Liver (tissue), 3 donors: Measurements from ENCODE around the gene KIF24.

ENCODE experiments used
- GABPA ChIP-seq, 2 donors: IDR thresholded peaks in 1 of 2; conservative IDR thresholded peaks in 1 of 2; 2 replicates each; pipeline ENCODE4 v1.6.1; 2016; ENCODE audit warnings: antibody characterized with exemption in 2 of 2, mild to moderate bottlenecking in 1 of 2, moderate library complexity in 1 of 2
- MAX ChIP-seq: IDR thresholded peaks from 2 replicates; pipeline ENCODE4 v1.6.1; 2016; ENCODE audit warnings: antibody characterized with exemption
- RXRA ChIP-seq, 2 donors: IDR thresholded peaks; 2 replicates each; pipeline ENCODE4 v1.6.1; 2017 to 2018; ENCODE audit warnings: antibody characterized with exemption in 2 of 2, mild to moderate bottlenecking in 1 of 2
- TAF1 ChIP-seq: conservative IDR thresholded peaks from 2 replicates; pipeline ENCODE4 v1.6.1; 2016; ENCODE audit warnings: antibody characterized with exemption, mild to moderate bottlenecking
- TF ChIP-seq, protein P1 (sequence below): fragments of 150-350 bp; IDR thresholded peaks from 2 replicates; pipeline ENCODE4 v1.5.1; 2017; ENCODE audit warnings: improper control_type of control experiment, low read depth, low read length; ENCODE audit not compliant: missing input control
- donor health status: healthy.
- donor health status: healthy.

DNA sequence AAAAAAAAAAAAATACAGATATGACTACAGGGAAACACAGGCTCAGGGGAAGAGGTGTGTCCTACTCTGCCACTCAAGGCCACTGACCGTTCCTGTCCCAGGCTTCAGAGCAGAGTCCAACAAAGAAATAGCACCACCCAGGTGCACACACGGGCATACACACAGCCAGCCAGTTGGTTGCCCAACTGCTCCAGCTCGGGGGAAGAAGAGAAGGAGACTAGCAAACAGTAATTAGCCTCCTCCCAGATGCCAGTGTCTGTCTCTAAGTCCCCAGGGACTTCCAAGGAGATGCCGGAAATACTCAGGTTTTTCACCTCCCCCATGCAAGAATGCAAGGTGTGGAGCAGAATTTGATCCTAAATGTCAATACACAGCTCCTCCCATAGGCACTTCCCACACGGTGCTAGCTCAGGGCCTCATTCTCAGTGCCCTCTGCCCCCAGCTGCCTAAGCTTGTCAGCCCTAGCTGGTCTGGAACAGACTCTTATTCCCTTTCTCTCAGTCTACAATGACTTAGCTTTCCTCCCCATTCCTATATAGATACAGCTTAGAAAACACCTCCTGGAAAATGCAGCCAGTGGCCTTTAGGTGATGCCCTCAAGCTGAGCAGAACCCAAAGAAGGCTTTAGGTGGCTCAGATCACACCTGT, 46.0 kb upstream of the KIF24 start:
- TF ChIP-seq, protein P1, sequence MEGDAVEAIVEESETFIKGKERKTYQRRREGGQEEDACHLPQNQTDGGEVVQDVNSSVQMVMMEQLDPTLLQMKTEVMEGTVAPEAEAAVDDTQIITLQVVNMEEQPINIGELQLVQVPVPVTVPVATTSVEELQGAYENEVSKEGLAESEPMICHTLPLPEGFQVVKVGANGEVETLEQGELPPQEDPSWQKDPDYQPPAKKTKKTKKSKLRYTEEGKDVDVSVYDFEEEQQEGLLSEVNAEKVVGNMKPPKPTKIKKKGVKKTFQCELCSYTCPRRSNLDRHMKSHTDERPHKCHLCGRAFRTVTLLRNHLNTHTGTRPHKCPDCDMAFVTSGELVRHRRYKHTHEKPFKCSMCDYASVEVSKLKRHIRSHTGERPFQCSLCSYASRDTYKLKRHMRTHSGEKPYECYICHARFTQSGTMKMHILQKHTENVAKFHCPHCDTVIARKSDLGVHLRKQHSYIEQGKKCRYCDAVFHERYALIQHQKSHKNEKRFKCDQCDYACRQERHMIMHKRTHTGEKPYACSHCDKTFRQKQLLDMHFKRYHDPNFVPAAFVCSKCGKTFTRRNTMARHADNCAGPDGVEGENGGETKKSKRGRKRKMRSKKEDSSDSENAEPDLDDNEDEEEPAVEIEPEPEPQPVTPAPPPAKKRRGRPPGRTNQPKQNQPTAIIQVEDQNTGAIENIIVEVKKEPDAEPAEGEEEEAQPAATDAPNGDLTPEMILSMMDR, result no peak
- peak; percentile 66 for TF ChIP-seq MAX
- TF ChIP-seq TAF1, result peak; percentile 72
- TF ChIP-seq RXRA (IDR thresholded peaks at IDR 0.05), result peak; percentile 88 to 90
- peak in 1 of 2 donors; percentile 17 for TF ChIP-seq GABPA (IDR thresholded peaks at IDR 0.05 in 1 of 2, conservative IDR thresholded peaks at IDR 0.05 in 1 of 2)
